Osteocyte (in vitro differentiated cells): ENCODE measurements around the gene SEC14L1. TPM values are rescaled to one million over a fixed set of nuclear protein-coding genes. Genes with fewer than 3 reads are reported as not detected.

Experiments
- DNase-seq: peaks from one replicate; pipeline ENCODE4 v3.0.0; 2021; ENCODE audit warnings: mixed read lengths; ENCODE audit not compliant: unreplicated experiment; ENCODE audit errors: extremely low spot score
- H3K27ac Mint-ChIP-seq: one replicate; pipeline ENCODE4 v1.8.0; 2021; ENCODE audit warnings: mild to moderate bottlenecking, mixed read lengths; ENCODE audit not compliant: unreplicated experiment
- H3K27me3 Mint-ChIP-seq: one replicate; pipeline ENCODE4 v1.8.0; 2021; ENCODE audit warnings: mixed read lengths; ENCODE audit not compliant: unreplicated experiment
- H3K36me3 Mint-ChIP-seq: one replicate; pipeline ENCODE4 v1.8.0; 2021; ENCODE audit warnings: mixed read lengths; ENCODE audit not compliant: unreplicated experiment
- H3K4me1 Mint-ChIP-seq: one replicate; pipeline ENCODE4 v1.8.0; 2021; ENCODE audit warnings: mixed read lengths; ENCODE audit not compliant: unreplicated experiment
- H3K4me3 Mint-ChIP-seq: one replicate; pipeline ENCODE4 v1.8.0; 2021; ENCODE audit warnings: mild to moderate bottlenecking, moderate library complexity, mixed read lengths; ENCODE audit not compliant: unreplicated experiment
- H3K9me3 Mint-ChIP-seq: one replicate; pipeline ENCODE4 v1.8.0; 2021; ENCODE audit warnings: mixed read lengths; ENCODE audit not compliant: unreplicated experiment
- CTCF ChIP-seq: fragments of 200-600 bp; sonication (generic); IDR thresholded peaks from 2 replicates; pipeline ENCODE4 v1.5.0; 2021; ENCODE audit warnings: antibody characterized with exemption, mild to moderate bottlenecking, moderate library complexity
- total RNA-seq: library from RNA; stranded (reverse); gene quantifications from 2 replicates; pipeline ENCODE4 v1.2.1, GENCODE V29; 2021

The SEC14L1 gene
- total RNA-seq, 1 donor from 2014 or later, result 82.9 TPM

DNA sequence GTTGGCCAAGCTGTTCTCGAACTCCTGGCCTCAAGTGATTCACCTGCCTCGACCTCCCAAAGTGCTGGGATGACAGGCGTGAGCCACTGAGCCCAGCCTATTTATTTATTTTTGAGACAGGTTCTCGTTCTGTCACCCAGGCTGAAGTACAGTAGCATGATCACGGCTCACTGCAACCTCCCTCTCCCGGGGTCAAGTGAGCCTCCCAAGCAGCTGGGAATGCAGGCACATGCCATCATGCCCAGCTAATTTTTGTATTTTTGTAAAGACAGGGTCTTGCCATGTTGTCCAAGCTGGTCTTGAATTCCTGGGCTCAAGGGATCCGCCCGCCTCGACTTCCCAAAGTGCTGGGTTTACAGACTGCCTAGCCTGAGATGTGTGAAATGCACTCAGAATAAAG is 10.2 kb upstream of the SEC14L1 start:
- Mint-ChIP-seq H3K36me3 (no peaks in the 10 kb centered on the region), H3K4me1 (peaks cover 64% of the 10 kb centered on the region), H3K9me3 (no peaks in the 10 kb centered on the region), H3K4me3 (no peak overlapping the region), H3K27me3 (no peaks in the 10 kb centered on the region), H3K27ac (peak overlapping the region; percentile 52)
- no peak for DNase-seq
- no peak for TF ChIP-seq CTCF

DNA sequence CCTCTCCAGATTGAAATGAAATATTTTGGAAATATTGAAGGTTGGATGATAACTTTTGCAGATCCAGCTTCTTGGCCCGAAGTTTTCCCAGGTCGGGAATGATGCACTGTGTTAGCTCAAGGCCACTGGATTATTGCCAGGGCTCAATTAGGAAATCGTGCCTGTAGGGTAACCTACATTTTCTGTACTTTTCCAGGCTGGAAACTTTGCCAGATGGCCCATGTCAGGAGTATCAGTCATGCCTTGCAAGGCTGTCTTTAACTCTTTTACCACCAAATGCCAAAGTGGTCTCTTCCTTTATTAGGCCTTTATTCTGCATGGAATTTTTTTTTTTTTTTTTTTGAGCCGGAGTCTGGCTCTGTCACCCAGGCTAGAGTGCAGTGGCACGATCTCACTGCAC is 8.9 kb upstream of the SEC14L1 start:
- no peak overlapping the region for H3K4me3 Mint-ChIP-seq
- H3K27me3 Mint-ChIP-seq, result no peaks in the 10 kb centered on the region
- no peaks in the 10 kb centered on the region for H3K9me3 Mint-ChIP-seq
- no peak for TF ChIP-seq CTCF
- DNase-seq, result no peak
- peak overlapping the region; percentile 47 for H3K27ac Mint-ChIP-seq
- peaks cover 57% of the 10 kb centered on the region for H3K4me1 Mint-ChIP-seq
- no peaks in the 10 kb centered on the region for H3K36me3 Mint-ChIP-seq

DNA sequence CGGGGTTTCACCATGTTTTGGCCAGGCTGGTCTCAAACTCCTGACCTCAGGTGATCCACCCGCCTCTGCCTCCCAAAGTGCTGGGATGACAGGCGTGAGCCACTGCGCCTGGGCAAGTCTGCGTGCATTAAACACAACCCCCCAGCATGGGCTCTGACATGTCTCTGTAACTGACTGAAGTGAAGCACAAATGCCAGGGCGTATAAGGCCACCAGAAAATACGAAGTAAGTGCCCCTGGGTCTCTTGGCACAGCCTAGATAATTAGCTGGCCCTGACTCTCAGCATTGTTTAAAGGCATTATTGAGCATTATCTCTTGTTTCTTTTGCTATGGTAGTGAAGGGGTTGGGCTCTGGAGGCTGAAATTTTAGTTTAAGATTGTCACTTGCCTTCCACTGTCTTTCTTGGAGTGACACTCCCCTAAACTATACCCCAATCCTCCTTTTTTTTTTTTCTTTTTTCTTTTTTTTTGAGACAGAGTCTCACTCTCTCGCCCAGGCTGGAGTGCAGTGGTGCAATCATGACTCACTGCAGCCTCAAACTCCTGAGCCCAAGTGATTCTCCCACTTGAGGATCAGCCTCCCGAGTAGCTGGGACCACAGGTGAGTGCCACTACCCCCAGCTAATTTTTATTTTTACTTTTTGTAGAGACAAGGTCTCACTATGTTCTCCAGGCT is 8.2 kb upstream of the SEC14L1 start:
- H3K4me1 Mint-ChIP-seq, result peaks cover 56% of the 10 kb centered on the region
- H3K4me3 Mint-ChIP-seq, result no peak overlapping the region
- no peak for DNase-seq
- H3K27ac Mint-ChIP-seq, result peak overlapping the region; percentile 80
- H3K36me3 Mint-ChIP-seq, result no peaks in the 10 kb centered on the region
- no peaks in the 10 kb centered on the region for H3K9me3 Mint-ChIP-seq
- H3K27me3 Mint-ChIP-seq, result no peaks in the 10 kb centered on the region
- no peak for TF ChIP-seq CTCF

DNA sequence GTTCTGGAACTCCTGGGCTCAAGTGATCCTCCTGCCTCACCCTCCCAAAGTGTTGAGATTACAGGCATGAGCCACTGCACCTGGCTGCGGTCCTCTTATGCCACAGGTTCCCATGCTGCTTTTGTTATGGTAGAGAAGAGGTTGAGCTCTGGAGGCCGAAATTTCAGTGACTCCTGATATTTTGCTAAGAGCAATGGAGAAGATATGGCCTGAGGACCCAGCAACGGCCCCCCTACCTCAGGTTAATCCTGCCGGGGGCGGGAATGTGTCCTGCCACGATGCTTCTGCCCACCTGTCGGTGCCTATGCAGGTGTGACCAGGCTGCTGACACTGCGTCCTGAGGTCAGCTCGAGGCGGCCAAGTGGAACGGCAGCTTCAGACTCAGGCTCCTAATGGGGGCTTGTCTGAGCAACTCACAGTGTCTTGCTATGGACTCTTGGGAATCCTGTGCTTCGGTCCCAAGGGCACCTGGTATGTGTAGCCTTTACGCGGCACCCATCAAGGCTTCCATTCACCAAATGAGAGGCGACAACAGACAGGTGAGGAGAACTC is 7.6 kb upstream of the SEC14L1 start:
- DNase-seq, result no peak
- Mint-ChIP-seq H3K9me3 (peaks cover 5% of the 10 kb centered on the region), H3K36me3 (no peaks in the 10 kb centered on the region), H3K4me3 (no peak overlapping the region), H3K27ac (no peak overlapping the region), H3K27me3 (no peaks in the 10 kb centered on the region), H3K4me1 (peaks cover 56% of the 10 kb centered on the region)
- no peak for TF ChIP-seq CTCF

DNA sequence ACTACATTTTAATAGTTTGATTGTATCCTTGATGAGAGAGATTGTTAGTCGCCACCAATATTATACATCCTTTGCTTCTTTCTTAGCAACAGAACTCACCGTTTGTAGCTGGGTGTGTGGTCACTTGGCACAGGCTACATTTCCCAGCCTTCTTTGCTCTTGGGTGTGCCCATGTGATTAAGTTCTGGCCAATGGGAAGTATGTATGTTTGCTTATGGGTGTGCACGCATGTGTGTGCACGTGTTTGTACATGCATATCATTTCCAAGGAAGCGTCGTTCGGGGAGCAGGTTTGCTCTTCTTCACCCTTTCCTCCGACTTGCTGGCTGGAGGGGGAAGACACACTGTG is 4.4 kb upstream of the SEC14L1 start:
- Mint-ChIP-seq H3K4me3 (no peak overlapping the region), H3K27ac (no peak overlapping the region), H3K36me3 (no peaks in the 10 kb centered on the region), H3K27me3 (no peaks in the 10 kb centered on the region), H3K9me3 (peaks cover 5% of the 10 kb centered on the region), H3K4me1 (peaks cover 37% of the 10 kb centered on the region)
- DNase-seq, result no peak
- TF ChIP-seq CTCF, result no peak
